ENCODE data around the gene CHAF1A.

The CHAF1A gene

GRCh38 chr19:4402171-4403004, at the start of gene CHAF1A:
TSS of gene CHAF1A (plus strand) at chr19:4402640. CDS start at chr19:4402763, 123 bp downstream.
- Histone ChIP-seq H3K9me3 (no peaks in the 10 kb centered on the region), H3K4me3 (ENCODE audit: low read depth in 1 of 2, low read length in 1 of 2) (peak within 1 kb of the TSS; percentile 78 to 91), H3K27me3 (no peaks in the 10 kb centered on the region), H3K27ac (peak within 1 kb of the TSS; percentile 99), H3K36me3 (no peaks in the 10 kb centered on the region), H3K4me1 (ENCODE audit: control insufficient read depth in 1 of 2, insufficient read depth in 1 of 2, low read depth in 1 of 2, low read length in 1 of 2) (peaks cover 41 to 43% of the 10 kb centered on the region in 2 experiments)
- TF ChIP-seq CTCF (IDR thresholded peaks at IDR 0.05): peak; percentile 24

GRCh38 chr19:4352701-4353121, 49.7 kb upstream of the CHAF1A start:
- H3K4me3 ChIP-seq (ENCODE audit: low read depth in 1 of 2, low read length in 1 of 2): no peak overlapping the region
- H3K4me1 ChIP-seq (ENCODE audit: control insufficient read depth in 1 of 2, insufficient read depth in 1 of 2, low read depth in 1 of 2, low read length in 1 of 2): no peaks in the 10 kb centered on the region
- peak; percentile 80 for TF ChIP-seq CTCF (IDR thresholded peaks at IDR 0.05)
- H3K9me3 ChIP-seq: no peaks in the 10 kb centered on the region
- H3K27ac ChIP-seq: no peak overlapping the region
- peaks cover 20% of the 10 kb centered on the region for H3K36me3 ChIP-seq
- no peaks in the 10 kb centered on the region for H3K27me3 ChIP-seq

- H3K4me1 ChIP-seq (ENCODE audit: control insufficient read depth in 1 of 2, insufficient read depth in 1 of 2, low read depth in 1 of 2, low read length in 1 of 2): no peaks in the 10 kb centered on the region
- peaks cover 36% of the 10 kb centered on the region for H3K36me3 ChIP-seq
- no peak for TF ChIP-seq CTCF (IDR thresholded peaks at IDR 0.05)
- no peaks in the 10 kb centered on the region for H3K27me3 ChIP-seq
- H3K9me3 ChIP-seq: no peaks in the 10 kb centered on the region
- H3K27ac ChIP-seq: no peak overlapping the region
- H3K4me3 ChIP-seq (ENCODE audit: low read depth in 1 of 2, low read length in 1 of 2): no peak overlapping the region
These were observed 48.2 kb upstream of the CHAF1A start for GRCh38 chr19:4354282-4354681.

GRCh38 chr19:4354897-4355296, 47.5 kb upstream of the CHAF1A start:
- TF ChIP-seq CTCF (IDR thresholded peaks at IDR 0.05): no peak
- no peak overlapping the region for H3K27ac ChIP-seq
- no peak overlapping the region for H3K4me3 ChIP-seq (ENCODE audit: low read depth in 1 of 2, low read length in 1 of 2)
- H3K27me3 ChIP-seq: no peaks in the 10 kb centered on the region
- peaks cover 42% of the 10 kb centered on the region for H3K36me3 ChIP-seq
- H3K4me1 ChIP-seq (ENCODE audit: control insufficient read depth in 1 of 2, insufficient read depth in 1 of 2, low read depth in 1 of 2, low read length in 1 of 2): no peaks in the 10 kb centered on the region
- H3K9me3 ChIP-seq: no peaks in the 10 kb centered on the region

GRCh38 chr19:4357095-4357797, 45.2 kb upstream of the CHAF1A start:
- no peaks in the 10 kb centered on the region for H3K4me1 ChIP-seq (ENCODE audit: control insufficient read depth in 1 of 2, insufficient read depth in 1 of 2, low read depth in 1 of 2, low read length in 1 of 2)
- no peaks in the 10 kb centered on the region for H3K9me3 ChIP-seq
- no peak for TF ChIP-seq CTCF (IDR thresholded peaks at IDR 0.05)
- H3K27ac ChIP-seq: no peak overlapping the region
- H3K36me3 ChIP-seq: peaks cover 66% of the 10 kb centered on the region
- no peaks in the 10 kb centered on the region for H3K27me3 ChIP-seq
- no peak overlapping the region for H3K4me3 ChIP-seq (ENCODE audit: low read depth in 1 of 2, low read length in 1 of 2)

All from neutrophil (primary cell).